Natural killer cell (primary cell): ENCODE results near the gene LRP4. TPM values are rescaled to one million over a fixed set of nuclear protein-coding genes. Genes with fewer than 3 reads are reported as not detected.

ENCODE experiments used
- ATAC-seq, 3 donors: fragments of 150-1000 bp in 2 of 3; fragments of 200-7000 bp in 1 of 3; cut with Tn5 transposase; 1 replicate in 1 of 3; 2 replicates in 2 of 3; pipeline ENCODE4 v1.10.0; 2021; ENCODE audit warnings: mild to moderate bottlenecking in 2 of 3, moderate library complexity in 2 of 3
- DNase-seq, 2 donors: peaks; one replicate each; pipeline versions ENCODE4 v3.0.0 to v3.0.0-alpha.2; 2013 to 2021; ENCODE audit warnings: mixed read lengths in 1 of 2
- H3K27ac ChIP-seq: one replicate; pipeline ENCODE4 v1.5.1; 2013; ENCODE audit warnings: mild to moderate bottlenecking, low read length
- H3K27me3 ChIP-seq: one replicate; pipeline ENCODE4 v1.6.1; 2013; ENCODE audit warnings: low read length; ENCODE audit not compliant: control insufficient read depth, insufficient read depth
- H3K36me3 ChIP-seq: one replicate; pipeline ENCODE4 v1.6.1; 2013; ENCODE audit warnings: low read length; ENCODE audit not compliant: control insufficient read depth, insufficient read depth
- H3K4me1 ChIP-seq: one replicate; pipeline ENCODE4 v1.6.1; 2013; ENCODE audit warnings: low read length; ENCODE audit not compliant: control insufficient read depth, insufficient read depth
- H3K4me3 ChIP-seq: one replicate; pipeline ENCODE4 v1.5.1; 2013; ENCODE audit warnings: low read length
- H3K9me3 ChIP-seq: one replicate; pipeline ENCODE4 v1.6.1; 2013; ENCODE audit warnings: low read length; ENCODE audit not compliant: control insufficient read depth, insufficient read depth
- H3K27ac Mint-ChIP-seq, 2 donors: one replicate each; pipeline ENCODE4 v1.8.0; 2022; ENCODE audit warnings: mild to moderate bottlenecking in 2 of 2, mixed read lengths in 2 of 2, moderate library complexity in 1 of 2
- H3K27me3 Mint-ChIP-seq, 2 donors: one replicate each; pipeline ENCODE4 v1.8.0; 2022; ENCODE audit warnings: low read depth in 2 of 2, mixed read lengths in 2 of 2
- H3K36me3 Mint-ChIP-seq: one replicate; pipeline ENCODE4 v1.8.0; 2022; ENCODE audit warnings: mixed read lengths
- H3K4me1 Mint-ChIP-seq, 2 donors: one replicate each; pipeline ENCODE4 v1.8.0; 2022; ENCODE audit warnings: mixed read lengths in 2 of 2
- H3K4me3 Mint-ChIP-seq: one replicate; pipeline ENCODE4 v1.8.0; 2022; ENCODE audit warnings: mild to moderate bottlenecking, moderate library complexity, mixed read lengths
- H3K9me3 Mint-ChIP-seq, 2 donors: one replicate each; pipeline ENCODE4 v1.8.0; 2022; ENCODE audit warnings: mixed read lengths in 2 of 2
- WGBS: methylation state at CpG from one replicate; pipeline ENCODE4 v1.1.7; 2013; ENCODE audit warnings: missing lambda C conversion rate; ENCODE audit not compliant: insufficient coverage; 5-methylcytosine and 5-hydroxymethylcytosine counted together
- intact Hi-C: fragments of 100-400 bp; cut with micrococcal nuclease; formaldehyde crosslinking; loops from one replicate; pipeline ENCODE4 v1.14.2; 2022
- total RNA-seq, 4 donors: library from RNA; stranded (reverse); fragments of 120-200 nt in 1 of 4; gene quantifications; one replicate each; pipeline versions ENCODE4 v1.2.3 to v1.2.4, GENCODE V29; 2013 to 2022
- TF ChIP-seq, protein P1 (sequence below): fragments of 200-600 bp; IDR thresholded peaks from one replicate; pipeline ENCODE4 v1.8.0; 2022; ENCODE audit warnings: antibody characterized with exemption

LRP4 gene
- total RNA-seq, 3 donors from 2014 or later (not counting 1 experiment from before 2014, with no cell fraction given), result not detected

DNA sequence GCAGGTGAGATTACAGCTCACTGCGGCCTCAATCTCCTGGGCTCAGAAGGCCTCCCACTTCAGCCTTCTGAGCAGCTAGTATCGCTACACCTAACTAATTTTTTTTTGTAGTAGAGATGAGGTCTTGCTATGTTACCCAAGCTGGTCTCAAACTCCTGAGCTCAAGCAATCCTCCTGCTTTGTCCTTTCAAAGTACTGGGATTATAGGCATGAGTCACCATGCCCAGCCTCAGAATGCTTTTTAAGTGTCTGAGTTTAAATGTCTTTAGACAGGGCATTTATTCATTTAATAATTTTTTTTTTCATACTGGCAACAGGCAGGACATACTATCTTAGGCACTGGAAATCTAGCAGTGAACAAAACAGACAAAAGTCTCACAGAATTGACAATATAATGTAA is 27.7 kb downstream of the LRP4 start:
- intact Hi-C loops, result no loop called here

DNA sequence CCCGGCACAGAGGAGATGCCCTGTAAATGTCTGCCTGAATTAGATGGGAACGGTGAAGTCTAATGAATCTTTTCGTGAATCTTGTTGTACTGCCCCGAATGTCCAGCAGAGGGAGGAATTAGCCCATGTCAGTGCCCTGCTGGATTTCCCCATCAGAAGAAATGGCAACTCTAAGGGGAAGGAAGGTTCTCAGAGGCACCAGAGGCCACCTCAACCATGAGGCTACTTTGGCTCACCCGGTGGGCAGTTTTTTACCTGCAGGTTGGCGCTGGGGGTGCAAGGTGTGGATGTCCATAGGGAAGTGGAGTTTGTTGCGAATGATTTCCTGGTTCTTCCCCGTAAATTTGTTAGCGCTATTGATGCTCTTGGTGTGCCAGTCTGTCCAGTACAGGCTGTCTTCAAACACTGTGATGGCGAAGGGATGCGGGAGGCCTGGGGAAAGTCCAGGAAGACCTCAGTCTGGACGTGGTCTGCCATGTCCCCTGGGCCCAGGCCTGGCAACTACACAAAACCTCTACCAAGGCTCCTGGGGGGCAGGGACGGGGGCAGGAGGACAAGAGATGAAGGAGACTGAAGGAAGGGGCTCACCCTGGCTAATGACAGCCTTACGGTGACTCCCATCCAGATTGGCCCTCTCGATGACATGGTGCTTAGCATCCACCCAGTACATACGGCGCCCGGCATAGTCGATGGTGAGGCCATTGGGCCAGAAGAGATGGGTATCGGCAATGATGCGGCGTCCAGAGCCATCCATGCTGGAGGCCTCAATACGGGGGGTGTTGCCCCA is 28.5 kb downstream of the LRP4 start:
- no peak overlapping the region for H3K4me3 ChIP-seq
- Mint-ChIP-seq H3K4me1 (no peaks in the 10 kb centered on the region), H3K36me3 (no peaks in the 10 kb centered on the region), H3K9me3 (no peaks in the 10 kb centered on the region), H3K27me3 (peaks cover 7 to 19% of the 10 kb centered on the region in 2 donors), H3K27ac (no peak overlapping the region), H3K4me3 (no peak overlapping the region)
- DNase-seq, result peak; percentile 56 to 88
- peak; percentile 86 to 99 (median 98) for ATAC-seq
- H3K27me3 ChIP-seq, result no peaks in the 10 kb centered on the region
- H3K36me3 ChIP-seq, result no peaks in the 10 kb centered on the region
- H3K4me1 ChIP-seq, result no peaks in the 10 kb centered on the region
- no peak overlapping the region for H3K27ac ChIP-seq
- 67% methylated on average over 23 of the region's 23 CpGs for WGBS
- no peaks in the 10 kb centered on the region for H3K9me3 ChIP-seq
- intact Hi-C loops, result loop anchor here (1.0 to 5.0 kb wide), 4 partner anchors 263 to 962 kb away; no protein-coding TSS in a partner anchor
- TF ChIP-seq, protein P1, sequence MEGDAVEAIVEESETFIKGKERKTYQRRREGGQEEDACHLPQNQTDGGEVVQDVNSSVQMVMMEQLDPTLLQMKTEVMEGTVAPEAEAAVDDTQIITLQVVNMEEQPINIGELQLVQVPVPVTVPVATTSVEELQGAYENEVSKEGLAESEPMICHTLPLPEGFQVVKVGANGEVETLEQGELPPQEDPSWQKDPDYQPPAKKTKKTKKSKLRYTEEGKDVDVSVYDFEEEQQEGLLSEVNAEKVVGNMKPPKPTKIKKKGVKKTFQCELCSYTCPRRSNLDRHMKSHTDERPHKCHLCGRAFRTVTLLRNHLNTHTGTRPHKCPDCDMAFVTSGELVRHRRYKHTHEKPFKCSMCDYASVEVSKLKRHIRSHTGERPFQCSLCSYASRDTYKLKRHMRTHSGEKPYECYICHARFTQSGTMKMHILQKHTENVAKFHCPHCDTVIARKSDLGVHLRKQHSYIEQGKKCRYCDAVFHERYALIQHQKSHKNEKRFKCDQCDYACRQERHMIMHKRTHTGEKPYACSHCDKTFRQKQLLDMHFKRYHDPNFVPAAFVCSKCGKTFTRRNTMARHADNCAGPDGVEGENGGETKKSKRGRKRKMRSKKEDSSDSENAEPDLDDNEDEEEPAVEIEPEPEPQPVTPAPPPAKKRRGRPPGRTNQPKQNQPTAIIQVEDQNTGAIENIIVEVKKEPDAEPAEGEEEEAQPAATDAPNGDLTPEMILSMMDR, result peak; percentile 79

More for the DNA sequence above, 27.7 kb downstream of the LRP4 start:
- no peak overlapping the region for H3K27ac ChIP-seq
- no peak for DNase-seq
- Mint-ChIP-seq H3K4me3 (no peak overlapping the region), H3K9me3 (no peaks in the 10 kb centered on the region), H3K27ac (no peak overlapping the region), H3K27me3 (peaks cover 7 to 19% of the 10 kb centered on the region in 2 donors), H3K4me1 (no peaks in the 10 kb centered on the region), H3K36me3 (no peaks in the 10 kb centered on the region)
- no peaks in the 10 kb centered on the region for H3K27me3 ChIP-seq
- ATAC-seq, result no peak
- H3K9me3 ChIP-seq, result no peaks in the 10 kb centered on the region
- 95% methylated on average over 2 of the region's 2 CpGs for WGBS
- H3K36me3 ChIP-seq, result no peaks in the 10 kb centered on the region
- H3K4me3 ChIP-seq, result no peak overlapping the region
- no peaks in the 10 kb centered on the region for H3K4me1 ChIP-seq
- TF ChIP-seq, protein P1, result no peak

DNA sequence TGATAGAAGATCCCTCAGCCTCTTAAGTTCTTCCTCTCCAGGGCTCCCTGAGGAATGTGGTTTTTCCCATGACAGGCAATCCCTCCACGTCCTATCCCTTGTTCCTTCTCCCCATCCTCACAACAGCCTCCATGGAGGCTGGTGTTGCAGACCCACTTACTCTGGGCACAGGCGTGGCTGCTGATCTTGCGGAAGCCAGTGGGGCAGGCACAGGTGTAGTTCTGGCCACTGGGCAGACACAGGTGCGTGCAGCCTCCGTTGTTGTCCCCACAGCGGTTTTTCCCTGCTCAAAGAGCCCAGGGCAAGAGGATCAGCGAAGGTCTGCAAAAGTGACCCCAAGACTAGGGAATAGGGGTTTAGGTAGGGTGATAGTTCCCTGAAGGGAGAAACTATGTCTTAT is 29.1 kb downstream of the LRP4 start:
- no peak overlapping the region for H3K27ac ChIP-seq
- Mint-ChIP-seq H3K9me3 (no peaks in the 10 kb centered on the region), H3K4me3 (no peak overlapping the region), H3K27me3 (peaks cover 7 to 19% of the 10 kb centered on the region in 2 donors), H3K4me1 (no peaks in the 10 kb centered on the region), H3K36me3 (no peaks in the 10 kb centered on the region), H3K27ac (no peak overlapping the region)
- WGBS, result 82% methylated on average over 7 of the region's 7 CpGs
- intact Hi-C loops, result loop anchor here (1.0 to 5.0 kb wide), 4 partner anchors 264 to 963 kb away; no protein-coding TSS in a partner anchor
- H3K4me3 ChIP-seq, result no peak overlapping the region
- H3K9me3 ChIP-seq, result no peaks in the 10 kb centered on the region
- H3K4me1 ChIP-seq, result no peaks in the 10 kb centered on the region
- no peaks in the 10 kb centered on the region for H3K36me3 ChIP-seq
- ATAC-seq, result no peak
- H3K27me3 ChIP-seq, result no peaks in the 10 kb centered on the region
- DNase-seq, result no peak
- TF ChIP-seq, protein P1, result no peak
